DND-41 (cell line): ENCODE data around the gene C2CD4A.

Source experiments
- ATAC-seq: fragments of 200-7000 bp; cut with Tn5 transposase; 3 replicates; pipeline ENCODE4 v1.9.1; 2021; ENCODE audit warnings: low read depth; ENCODE audit not compliant: insufficient read depth
- DNase-seq: peaks from one replicate; pipeline ENCODE4 v3.0.0-alpha.2; 2020
- H2AFZ ChIP-seq: 2 replicates; pipeline ENCODE4 v1.6.0; 2012; ENCODE audit warnings: low read depth, low read length
- H3K27ac ChIP-seq: 2 replicates; pipeline ENCODE4 v1.5.1; 2012; ENCODE audit warnings: low read length, inconsistent platforms
- H3K27me3 ChIP-seq: fragments of 200-600 bp; sonication (generic); 2 replicates; pipeline ENCODE4 v1.6.0; 2012; ENCODE audit warnings: low read length, mild to moderate bottlenecking, inconsistent platforms; ENCODE audit not compliant: insufficient read depth, poor library complexity
- H3K36me3 ChIP-seq: 2 replicates; pipeline ENCODE4 v1.5.1; 2012; ENCODE audit warnings: low read length, inconsistent platforms; ENCODE audit not compliant: insufficient read depth
- H3K4me1 ChIP-seq: 2 replicates; pipeline ENCODE4 v1.5.1; 2012; ENCODE audit warnings: mild to moderate bottlenecking, low read length; ENCODE audit not compliant: insufficient read depth
- H3K4me2 ChIP-seq: 2 replicates; pipeline ENCODE4 v1.6.0; 2012; ENCODE audit warnings: mild to moderate bottlenecking, moderate library complexity, low read length, inconsistent platforms; ENCODE audit not compliant: insufficient read depth
- H3K4me3 ChIP-seq, 2 experiments: fragments of 200-600 bp in 1 of 2; shearing (Covaris generic) in 1 of 2; 2 replicates each; pipeline ENCODE4 v1.5.1; 2012 to 2016; ENCODE audit warnings: inconsistent platforms in 2 of 2, low read length in 2 of 2, mild to moderate bottlenecking in 2 of 2, low read depth in 1 of 2, moderate library complexity in 1 of 2
- H3K79me2 ChIP-seq: 2 replicates; pipeline ENCODE4 v1.6.0; 2012; ENCODE audit warnings: low read length, inconsistent platforms; ENCODE audit not compliant: insufficient read depth
- H3K9ac ChIP-seq: 2 replicates; pipeline ENCODE4 v1.6.0; 2012; ENCODE audit warnings: low read depth, mild to moderate bottlenecking, inconsistent platforms, low read length, moderate library complexity
- H3K9me3 ChIP-seq: 2 replicates; pipeline ENCODE4 v1.5.1; 2012; ENCODE audit warnings: low read length, moderate library complexity, mild to moderate bottlenecking, inconsistent platforms; ENCODE audit not compliant: insufficient read depth, severe bottlenecking
- H4K20me1 ChIP-seq: 2 replicates; pipeline ENCODE4 v1.6.0; 2012; ENCODE audit warnings: low read length; ENCODE audit not compliant: insufficient read depth
- EZH2 ChIP-seq: IDR thresholded peaks from 3 replicates; pipeline ENCODE4 v1.6.1; 2012; ENCODE audit warnings: borderline replicate concordance, low read depth, mild to moderate bottlenecking, moderate library complexity, low read length, inconsistent platforms; ENCODE audit not compliant: severe bottlenecking
- TF ChIP-seq, protein P1 (sequence below): IDR thresholded peaks from 2 replicates; pipeline ENCODE4 v1.5.1; 2012; ENCODE audit warnings: borderline replicate concordance, low read length, moderate library complexity, mild to moderate bottlenecking; ENCODE audit not compliant: poor library complexity, severe bottlenecking; ENCODE audit errors: extremely low read depth

Gene C2CD4A

DNA sequence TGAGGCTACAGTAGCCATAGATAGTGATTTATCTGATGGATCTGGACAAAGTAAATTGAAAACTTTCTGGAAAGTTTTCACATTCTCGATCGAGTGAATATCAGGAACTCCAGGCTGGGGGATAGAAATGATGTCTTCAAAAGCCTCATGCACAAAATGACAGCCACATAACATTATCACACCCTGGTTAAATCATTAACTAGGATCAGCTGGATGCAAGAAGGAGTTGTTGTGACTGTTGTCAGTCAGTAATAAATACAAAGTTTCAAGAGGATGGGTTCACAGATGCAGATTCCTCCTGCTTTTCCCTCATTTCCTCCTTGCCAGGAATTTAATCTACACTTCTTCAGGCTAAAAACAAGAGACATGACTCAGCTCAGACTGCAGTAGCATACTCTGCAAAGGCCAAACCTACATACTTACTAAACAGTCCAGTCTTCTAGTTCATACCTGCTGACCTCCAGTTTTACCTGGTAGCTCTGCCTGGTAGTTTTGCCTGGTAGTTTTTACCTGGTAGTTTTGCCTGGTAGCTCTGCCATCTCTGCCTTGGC, 40.9 kb downstream of the C2CD4A start:
- no peak overlapping the region for H3K9ac ChIP-seq
- DNase-seq: no peak
- H3K36me3 ChIP-seq: no peaks in the 10 kb centered on the region
- H3K9me3 ChIP-seq: no peaks in the 10 kb centered on the region
- no peaks in the 10 kb centered on the region for H4K20me1 ChIP-seq
- H3K4me2 ChIP-seq: no peak overlapping the region
- ATAC-seq: no peak
- H3K27me3 ChIP-seq: no peaks in the 10 kb centered on the region
- TF ChIP-seq, protein P1, sequence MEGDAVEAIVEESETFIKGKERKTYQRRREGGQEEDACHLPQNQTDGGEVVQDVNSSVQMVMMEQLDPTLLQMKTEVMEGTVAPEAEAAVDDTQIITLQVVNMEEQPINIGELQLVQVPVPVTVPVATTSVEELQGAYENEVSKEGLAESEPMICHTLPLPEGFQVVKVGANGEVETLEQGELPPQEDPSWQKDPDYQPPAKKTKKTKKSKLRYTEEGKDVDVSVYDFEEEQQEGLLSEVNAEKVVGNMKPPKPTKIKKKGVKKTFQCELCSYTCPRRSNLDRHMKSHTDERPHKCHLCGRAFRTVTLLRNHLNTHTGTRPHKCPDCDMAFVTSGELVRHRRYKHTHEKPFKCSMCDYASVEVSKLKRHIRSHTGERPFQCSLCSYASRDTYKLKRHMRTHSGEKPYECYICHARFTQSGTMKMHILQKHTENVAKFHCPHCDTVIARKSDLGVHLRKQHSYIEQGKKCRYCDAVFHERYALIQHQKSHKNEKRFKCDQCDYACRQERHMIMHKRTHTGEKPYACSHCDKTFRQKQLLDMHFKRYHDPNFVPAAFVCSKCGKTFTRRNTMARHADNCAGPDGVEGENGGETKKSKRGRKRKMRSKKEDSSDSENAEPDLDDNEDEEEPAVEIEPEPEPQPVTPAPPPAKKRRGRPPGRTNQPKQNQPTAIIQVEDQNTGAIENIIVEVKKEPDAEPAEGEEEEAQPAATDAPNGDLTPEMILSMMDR: no peak
- TF ChIP-seq EZH2: no peak
- H3K27ac ChIP-seq: no peak overlapping the region
- no peaks in the 10 kb centered on the region for H3K4me1 ChIP-seq
- no peak overlapping the region for H3K4me3 ChIP-seq
- no peak overlapping the region for H2AFZ ChIP-seq
- H3K79me2 ChIP-seq: no peaks in the 10 kb centered on the region

DNA sequence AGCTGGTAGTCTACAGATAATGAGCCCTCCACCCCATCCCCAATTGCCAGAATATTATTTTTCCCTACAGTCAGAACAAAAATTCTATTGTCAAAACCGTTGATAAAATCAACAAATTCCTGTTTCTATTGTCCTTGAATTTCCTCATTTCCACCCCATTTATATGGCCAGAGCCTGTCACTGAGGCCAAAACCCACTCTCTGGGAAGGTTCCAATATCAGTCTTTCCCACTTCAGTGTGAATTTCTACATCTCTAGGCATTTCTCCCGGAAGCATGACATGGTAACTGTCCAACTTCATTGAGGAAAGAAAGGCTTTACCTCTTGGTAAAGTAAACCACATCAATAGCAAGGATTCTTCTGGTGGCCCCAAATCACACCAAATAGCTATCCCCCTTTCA, 41.6 kb downstream of the C2CD4A start:
- Histone ChIP-seq H3K27ac (no peak overlapping the region), H3K4me3 (no peak overlapping the region), H4K20me1 (no peaks in the 10 kb centered on the region), H3K79me2 (no peaks in the 10 kb centered on the region), H3K4me2 (no peak overlapping the region), H3K27me3 (no peaks in the 10 kb centered on the region), H3K36me3 (no peaks in the 10 kb centered on the region), H3K4me1 (no peaks in the 10 kb centered on the region), H3K9ac (no peak overlapping the region), H2AFZ (no peak overlapping the region), H3K9me3 (no peaks in the 10 kb centered on the region)
- no peak for TF ChIP-seq EZH2
- TF ChIP-seq, protein P1: no peak
- ATAC-seq: no peak
- DNase-seq: no peak

DNA sequence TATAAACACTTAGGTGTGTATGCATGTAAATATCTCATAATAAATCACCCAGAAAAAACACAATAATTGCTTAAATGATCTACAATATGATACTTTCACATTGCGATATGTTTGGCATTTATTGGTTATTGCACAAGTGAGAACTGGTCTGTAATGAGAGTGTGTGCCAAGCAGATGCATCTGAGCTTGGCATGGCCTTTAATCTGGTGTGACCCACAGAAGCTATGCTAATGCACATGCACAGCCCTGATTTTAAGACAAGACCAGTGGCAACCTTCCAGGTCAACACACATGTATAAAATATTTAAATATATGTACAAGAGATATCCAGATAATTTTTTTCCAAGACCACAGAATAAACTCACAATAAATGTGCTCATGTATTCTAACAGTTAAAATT, 42.7 kb downstream of the C2CD4A start:
- TF ChIP-seq, protein P1: no peak
- no peak for TF ChIP-seq EZH2
- H3K79me2 ChIP-seq: no peaks in the 10 kb centered on the region
- no peaks in the 10 kb centered on the region for H3K36me3 ChIP-seq
- no peak overlapping the region for H2AFZ ChIP-seq
- H3K9me3 ChIP-seq: no peaks in the 10 kb centered on the region
- H3K27me3 ChIP-seq: no peaks in the 10 kb centered on the region
- H3K4me3 ChIP-seq: no peak overlapping the region
- no peak for ATAC-seq
- H3K9ac ChIP-seq: no peak overlapping the region
- H3K4me2 ChIP-seq: no peak overlapping the region
- H3K27ac ChIP-seq: no peak overlapping the region
- no peaks in the 10 kb centered on the region for H4K20me1 ChIP-seq
- no peaks in the 10 kb centered on the region for H3K4me1 ChIP-seq
- no peak for DNase-seq
